HEK293T (cell line): ENCODE results near the gene ANKH.

Experiments
- BHLHE40 ChIP-seq: fragments of 450-650 bp; IDR thresholded peaks from 2 replicates; pipeline ENCODE4 v1.6.1; 2016; ENCODE audit warnings: mild to moderate bottlenecking, moderate library complexity, borderline replicate concordance
- ELF4 ChIP-seq: fragments of 450-650 bp; IDR thresholded peaks from 2 replicates; pipeline ENCODE4 v1.6.1; 2017; ENCODE audit warnings: antibody characterized with exemption
- FOXA1 ChIP-seq: fragments of 450-650 bp; IDR thresholded peaks from 2 replicates; pipeline ENCODE4 v1.6.1; 2016; ENCODE audit warnings: mild to moderate bottlenecking
- FOXK2 ChIP-seq: fragments of 450-650 bp; IDR thresholded peaks from 2 replicates; pipeline ENCODE4 v1.6.1; 2016; ENCODE audit warnings: mild to moderate bottlenecking
- FOXM1 ChIP-seq: fragments of 450-650 bp; IDR thresholded peaks from 2 replicates; pipeline ENCODE4 v1.6.1; 2017; ENCODE audit warnings: mild to moderate bottlenecking, borderline replicate concordance
- HDGF ChIP-seq: fragments of 450-650 bp; IDR thresholded peaks from 2 replicates; pipeline ENCODE4 v1.6.1; 2017; ENCODE audit warnings: antibody characterized with exemption, borderline replicate concordance
- LEF1 ChIP-seq: fragments of 450-650 bp; IDR thresholded peaks from 2 replicates; pipeline ENCODE4 v1.6.1; 2017; ENCODE audit warnings: mild to moderate bottlenecking, borderline replicate concordance
- SP1 ChIP-seq: fragments of 450-650 bp; IDR thresholded peaks from 2 replicates; pipeline ENCODE4 v1.6.1; 2017
- SUZ12 ChIP-seq: fragments of 450-650 bp; IDR thresholded peaks from 2 replicates; pipeline ENCODE4 v1.6.1; 2016; ENCODE audit warnings: mild to moderate bottlenecking
- TARDBP ChIP-seq: fragments of 450-650 bp; IDR thresholded peaks from 2 replicates; pipeline ENCODE4 v1.6.1; 2016
- ZNF384 ChIP-seq: fragments of 450-650 bp; IDR thresholded peaks from 2 replicates; pipeline ENCODE4 v1.6.1; 2016
- TF ChIP-seq, protein P1 (sequence below): fragments of 450-650 bp; IDR thresholded peaks from 2 replicates; pipeline ENCODE4 v1.6.1; 2016

- TF ChIP-seq SP1: no peak
- no peak for TF ChIP-seq SUZ12
- TF ChIP-seq, protein P1, sequence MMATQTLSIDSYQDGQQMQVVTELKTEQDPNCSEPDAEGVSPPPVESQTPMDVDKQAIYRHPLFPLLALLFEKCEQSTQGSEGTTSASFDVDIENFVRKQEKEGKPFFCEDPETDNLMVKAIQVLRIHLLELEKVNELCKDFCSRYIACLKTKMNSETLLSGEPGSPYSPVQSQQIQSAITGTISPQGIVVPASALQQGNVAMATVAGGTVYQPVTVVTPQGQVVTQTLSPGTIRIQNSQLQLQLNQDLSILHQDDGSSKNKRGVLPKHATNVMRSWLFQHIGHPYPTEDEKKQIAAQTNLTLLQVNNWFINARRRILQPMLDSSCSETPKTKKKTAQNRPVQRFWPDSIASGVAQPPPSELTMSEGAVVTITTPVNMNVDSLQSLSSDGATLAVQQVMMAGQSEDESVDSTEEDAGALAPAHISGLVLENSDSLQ: no peak
- no peak for TF ChIP-seq FOXK2
- TF ChIP-seq LEF1: no peak
- no peak for TF ChIP-seq FOXM1
- no peak for TF ChIP-seq BHLHE40
- TF ChIP-seq TARDBP: no peak
- TF ChIP-seq ELF4: no peak
- no peak for TF ChIP-seq ZNF384
- TF ChIP-seq HDGF: no peak
- no peak for TF ChIP-seq FOXA1
These were observed 127.8 kb downstream of the ANKH start for GRCh38 chr5:14743601-14744295.
